GM18526 (cell line): ENCODE measurements around the gene NAMPT.

Experiments used
- POLR2A ChIP-seq: IDR thresholded peaks from 3 replicates; pipeline ENCODE4 v1.6.1; 2011; ENCODE audit not compliant: insufficient read length; ENCODE audit errors: extremely low read depth

NAMPT gene

GRCh38 chr7:106282852-106283251 lies 1.9 kb downstream of the NAMPT start:
- no peak for TF ChIP-seq POLR2A

- TF ChIP-seq POLR2A, result no peak
These were observed 2.4 kb downstream of the NAMPT start for GRCh38 chr7:106282390-106282789.

GRCh38 chr7:106281585-106282318 lies 3.0 kb downstream of the NAMPT start:
- no peak for TF ChIP-seq POLR2A

- TF ChIP-seq POLR2A, result no peak
These were observed 3.7 kb downstream of the NAMPT start for GRCh38 chr7:106281127-106281526.

- TF ChIP-seq POLR2A, result no peak
These were observed 5.2 kb downstream of the NAMPT start for GRCh38 chr7:106279425-106280197.

GRCh38 chr7:106278695-106279094 lies 6.1 kb downstream of the NAMPT start:
- no peak for TF ChIP-seq POLR2A

GRCh38 chr7:106277976-106278375 lies 6.8 kb downstream of the NAMPT start:
- TF ChIP-seq POLR2A, result no peak

GRCh38 chr7:106276513-106276912 lies 8.3 kb downstream of the NAMPT start:
- TF ChIP-seq POLR2A, result no peak

- TF ChIP-seq POLR2A, result no peak
These were observed 11.6 kb downstream of the NAMPT start for GRCh38 chr7:106273009-106273668.

GRCh38 chr7:106270122-106270977 lies 14.4 kb downstream of the NAMPT start:
- TF ChIP-seq POLR2A, result no peak

- TF ChIP-seq POLR2A, result no peak
These were observed 15.4 kb downstream of the NAMPT start for GRCh38 chr7:106269254-106269961.

GRCh38 chr7:106265133-106265532 lies 19.6 kb downstream of the NAMPT start:
- no peak for TF ChIP-seq POLR2A

GRCh38 chr7:106262221-106262881 lies 22.4 kb downstream of the NAMPT start:
- no peak for TF ChIP-seq POLR2A

- TF ChIP-seq POLR2A, result no peak
These were observed 24.6 kb downstream of the NAMPT start for GRCh38 chr7:106260136-106260561.
